ENCODE results near the gene IL19. TPM values are rescaled to one million over a fixed set of nuclear protein-coding genes. Genes with fewer than 3 reads are reported as not detected.

IL19 gene
- total and polyA plus RNA-seq, 4 donors = not detected

GRCh38 chr1:206867716-206868115 lies 97.1 kb downstream of the IL19 start:
- Histone ChIP-seq H3K27me3 (ENCODE audit: control insufficient read depth in 4 of 4, insufficient read depth in 4 of 4, low read length in 3 of 4) (no peaks in the 10 kb centered on the region), H3K9ac (ENCODE audit: low read depth in 1 of 2, low read length in 2 of 2) (no peak overlapping the region), H3K9me3 (ENCODE audit: control insufficient read depth in 4 of 4, low read length in 3 of 4) (no peaks in the 10 kb centered on the region), H3K36me3 (ENCODE audit: control insufficient read depth in 4 of 4, insufficient read depth in 3 of 4, low read depth in 1 of 4, low read length in 3 of 4) (no peaks in the 10 kb centered on the region), H3K4me3 (ENCODE audit: low read depth in 1 of 3, low read length in 3 of 3) (no peak overlapping the region), H3K4me1 (ENCODE audit: control insufficient read depth in 4 of 4, insufficient read depth in 4 of 4, low read length in 3 of 4) (peaks cover 0 to 8% (median 3%) of the 10 kb centered on the region in 4 donors), H3K27ac (ENCODE audit: low read depth in 1 of 2, low read length in 2 of 2) (no peak overlapping the region)
- DNase-seq (ENCODE audit: low spot score) = no peak
- no peak for TF ChIP-seq SP1 (IDR thresholded peaks at IDR 0.05)
- TF ChIP-seq EGR1 (IDR thresholded peaks at IDR 0.05; ENCODE audit: low read depth in 2 of 2) = no peak
- no peak for TF ChIP-seq FOXA1 (IDR thresholded peaks at IDR 0.05)
- no peak for TF ChIP-seq HNF4G (IDR thresholded peaks at IDR 0.05)

- TF ChIP-seq RXRA (IDR thresholded peaks at IDR 0.05) (no peak), FOXA1 (IDR thresholded peaks at IDR 0.05) (no peak), JUND (IDR thresholded peaks at IDR 0.05) (no peak)
- no peak overlapping the region for H3K27ac ChIP-seq (ENCODE audit: low read depth in 1 of 2, low read length in 2 of 2)
- H3K4me1 ChIP-seq (ENCODE audit: control insufficient read depth in 4 of 4, insufficient read depth in 4 of 4, low read length in 3 of 4) = peaks cover 0 to 8% (median 3%) of the 10 kb centered on the region in 4 donors
- no peaks in the 10 kb centered on the region for H3K36me3 ChIP-seq (ENCODE audit: control insufficient read depth in 4 of 4, insufficient read depth in 3 of 4, low read depth in 1 of 4, low read length in 3 of 4)
- 54% methylated on average over 1 of the region's 1 CpG for WGBS
- H3K27me3 ChIP-seq (ENCODE audit: control insufficient read depth in 4 of 4, insufficient read depth in 4 of 4, low read length in 3 of 4) = no peaks in the 10 kb centered on the region
- no peaks in the 10 kb centered on the region for H3K9me3 ChIP-seq (ENCODE audit: control insufficient read depth in 4 of 4, low read length in 3 of 4)
- DNase-seq (ENCODE audit: low spot score) = no peak
- no peak overlapping the region for H3K9ac ChIP-seq (ENCODE audit: low read depth in 1 of 2, low read length in 2 of 2)
- no peak overlapping the region for H3K4me3 ChIP-seq (ENCODE audit: low read depth in 1 of 3, low read length in 3 of 3)
Measured at GRCh38 chr1:206868264-206868663, 97.7 kb downstream of the IL19 start.

- Histone ChIP-seq H3K4me3 (ENCODE audit: low read depth in 1 of 3, low read length in 3 of 3) (no peak overlapping the region), H3K36me3 (ENCODE audit: control insufficient read depth in 4 of 4, insufficient read depth in 3 of 4, low read depth in 1 of 4, low read length in 3 of 4) (no peaks in the 10 kb centered on the region), H3K9ac (ENCODE audit: low read depth in 1 of 2, low read length in 2 of 2) (no peak overlapping the region), H3K27me3 (ENCODE audit: control insufficient read depth in 4 of 4, insufficient read depth in 4 of 4, low read length in 3 of 4) (no peaks in the 10 kb centered on the region), H3K27ac (ENCODE audit: low read depth in 1 of 2, low read length in 2 of 2) (no peak overlapping the region), H3K9me3 (ENCODE audit: control insufficient read depth in 4 of 4, low read length in 3 of 4) (peaks cover 0 to 3% (median 0%) of the 10 kb centered on the region in 4 donors), H3K4me1 (ENCODE audit: control insufficient read depth in 4 of 4, insufficient read depth in 4 of 4, low read length in 3 of 4) (no peaks in the 10 kb centered on the region)
- TF ChIP-seq YY1 (IDR thresholded peaks at IDR 0.05) = no peak
- no peak for TF ChIP-seq HNF4G (IDR thresholded peaks at IDR 0.05)
- 79% methylated on average over 3 of the region's 3 CpGs for WGBS
- DNase-seq (ENCODE audit: low spot score) = no peak
Measured at GRCh38 chr1:206872139-206872538, 101.6 kb downstream of the IL19 start.

- Histone ChIP-seq H3K4me1 (ENCODE audit: control insufficient read depth in 4 of 4, insufficient read depth in 4 of 4, low read length in 3 of 4) (no peaks in the 10 kb centered on the region), H3K36me3 (ENCODE audit: control insufficient read depth in 4 of 4, insufficient read depth in 3 of 4, low read depth in 1 of 4, low read length in 3 of 4) (no peaks in the 10 kb centered on the region), H3K27ac (ENCODE audit: low read depth in 1 of 2, low read length in 2 of 2) (no peak overlapping the region), H3K4me3 (ENCODE audit: low read depth in 1 of 3, low read length in 3 of 3) (no peak overlapping the region), H3K9me3 (ENCODE audit: control insufficient read depth in 4 of 4, low read length in 3 of 4) (peaks cover 6 to 8% (median 7%) of the 10 kb centered on the region in 4 donors), H3K27me3 (ENCODE audit: control insufficient read depth in 4 of 4, insufficient read depth in 4 of 4, low read length in 3 of 4) (no peaks in the 10 kb centered on the region), H3K9ac (ENCODE audit: low read depth in 1 of 2, low read length in 2 of 2) (no peak overlapping the region)
- TF ChIP-seq FOXA1 (IDR thresholded peaks at IDR 0.05) (no peak), EGR1 (IDR thresholded peaks at IDR 0.05; ENCODE audit: low read depth in 2 of 2) (no peak), TAF1 (conservative IDR thresholded peaks at IDR 0.05) (no peak), FOXA2 (IDR thresholded peaks at IDR 0.05) (no peak), MAX (IDR thresholded peaks at IDR 0.05) (no peak), RAD21 (IDR thresholded peaks at IDR 0.05) (no peak), ZBTB33 (IDR thresholded peaks at IDR 0.05) (no peak), ATF3 (IDR thresholded peaks at IDR 0.05) (no peak), HNF4G (IDR thresholded peaks at IDR 0.05) (no peak), JUND (IDR thresholded peaks at IDR 0.05) (no peak)
- DNase-seq (ENCODE audit: low spot score) = no peak
- 91% methylated on average over 3 of the region's 3 CpGs for WGBS
Measured at GRCh38 chr1:206873603-206874188, 103.1 kb downstream of the IL19 start.

Data from liver (tissue), 9 donors.